D721Med (cell line): ENCODE measurements around the gene BOLL.
"Not testable (repeated sequence)": the region's sequence is repeated elsewhere in the genome, so short reads cannot be mapped to it uniquely, and the experiment has no call there.

Experiments used
- DNase-seq: peaks from one replicate; pipeline ENCODE4 v3.0.0; 2011; ENCODE audit warnings: low spot score; ENCODE audit not compliant: insufficient read length
- FAIRE-seq: peaks from 2 replicates; lab custom pipeline; 2011; peaks lifted over from hg19 to GRCh38; lab: Jason Lieb, UNC
- CTCF ChIP-seq: IDR thresholded peaks from 2 replicates; pipeline ENCODE4 v1.5.1; 2012; ENCODE audit warnings: mild to moderate bottlenecking, control low read depth; ENCODE audit not compliant: insufficient read depth; ENCODE audit errors: missing control alignments

BOLL gene

GRCh38 chr2:197705121-197705911 lies 79.8 kb downstream of the BOLL start, which contains the start of gene MARS2:
TSS of gene MARS2 (plus strand) at chr2:197705369. CDS start at chr2:197705406, 37 bp downstream.
- no peak for FAIRE-seq
- peak; percentile 64 for DNase-seq
- TF ChIP-seq CTCF = no peak

- FAIRE-seq = no peak
- TF ChIP-seq CTCF = no peak
- DNase-seq = no peak
These were observed 80.5 kb downstream of the BOLL start for GRCh38 chr2:197704434-197705120.

GRCh38 chr2:197700960-197701359 lies 84.2 kb downstream of the BOLL start:
- TF ChIP-seq CTCF = no peak
- no peak for FAIRE-seq
- DNase-seq = no peak

- FAIRE-seq, DNase-seq: not testable (repeated sequence)
These were observed 85.4 kb downstream of the BOLL start for GRCh38 chr2:197699724-197700123.

GRCh38 chr2:197696571-197696970 lies 88.5 kb downstream of the BOLL start:
- DNase-seq, FAIRE-seq: not testable (repeated sequence)

- not testable (repeated sequence) for DNase-seq, FAIRE-seq
These were observed 89.1 kb downstream of the BOLL start for GRCh38 chr2:197695971-197696370.

- not testable (repeated sequence) for FAIRE-seq, DNase-seq
These were observed 89.9 kb downstream of the BOLL start for GRCh38 chr2:197695206-197695605.

GRCh38 chr2:197677483-197677882 lies 107.6 kb downstream of the BOLL start:
- DNase-seq (no peak), FAIRE-seq (no peak)
- TF ChIP-seq CTCF = no peak

GRCh38 chr2:197677056-197677455 lies 108.1 kb downstream of the BOLL start:
- DNase-seq = no peak
- no peak for TF ChIP-seq CTCF
- FAIRE-seq = no peak
